ENCODE data around the gene CCSER2.
"Not testable (repeated sequence)": the region's sequence is repeated elsewhere in the genome, so short reads cannot be mapped to it uniquely, and the experiment has no call there.

CCSER2 gene

DNA sequence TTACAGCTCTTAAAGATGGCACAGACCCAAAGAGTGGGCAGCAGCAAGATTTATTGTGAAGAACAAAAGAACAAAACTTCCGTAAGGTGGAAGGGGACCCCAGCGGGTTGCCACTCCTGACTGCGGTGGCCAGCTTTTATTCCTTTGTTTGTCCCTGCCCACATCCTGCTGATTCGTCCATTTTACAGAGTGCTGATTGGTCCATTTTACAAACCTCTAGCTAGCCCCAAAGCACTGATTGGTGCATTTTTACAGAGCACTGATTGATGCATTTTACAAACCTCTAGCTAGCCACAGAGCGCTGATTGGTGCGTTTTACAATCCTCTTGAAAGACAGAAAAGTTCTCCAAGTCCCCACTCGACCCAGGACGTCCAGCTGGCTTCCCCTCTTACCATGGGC lies 16.8 kb upstream of the CCSER2 start:
- no peak for DNase-seq (ENCODE audit: low spot score)

DNA sequence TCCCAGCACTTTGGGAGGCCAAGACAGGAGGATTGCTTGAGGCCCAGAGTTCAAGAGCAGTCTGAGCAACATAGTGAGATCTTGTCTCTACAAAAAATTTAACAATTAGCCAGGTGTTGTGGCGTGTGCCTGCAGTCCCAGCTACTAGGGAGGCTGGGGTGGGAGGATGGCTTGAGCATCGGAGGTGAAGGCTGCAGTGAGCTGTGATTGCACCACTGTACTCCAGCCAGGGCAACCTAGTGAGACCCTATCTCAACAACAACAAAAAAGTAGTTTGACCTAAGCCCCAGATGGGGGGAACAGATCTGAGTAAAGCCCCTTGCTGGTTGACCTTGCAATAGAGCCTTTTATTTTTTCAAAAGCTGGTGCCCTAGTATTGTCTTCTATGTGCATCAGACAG lies 15.6 kb upstream of the CCSER2 start:
- no peak for DNase-seq (ENCODE audit: low spot score)

DNA sequence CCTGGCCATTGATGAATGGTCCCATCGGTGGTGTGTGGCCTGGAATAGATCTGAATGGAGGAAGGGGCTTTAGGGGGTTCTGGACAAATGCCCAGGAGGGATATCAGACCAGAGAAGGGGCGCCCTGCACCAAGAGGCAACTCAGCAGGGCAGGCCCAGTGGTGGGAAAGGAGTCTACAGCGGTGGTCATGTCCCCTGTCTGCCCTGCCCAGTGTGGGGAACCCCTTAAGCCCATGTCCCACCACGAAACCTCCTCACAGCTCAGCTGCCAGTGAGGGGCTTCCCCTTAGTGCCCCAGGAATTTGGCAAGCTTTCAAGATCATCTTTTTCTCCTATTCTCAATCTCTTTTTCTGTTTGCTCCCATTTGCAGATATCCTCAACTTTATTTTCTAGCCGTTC lies 14.1 kb upstream of the CCSER2 start:
- no peak for DNase-seq (ENCODE audit: low spot score)

DNA sequence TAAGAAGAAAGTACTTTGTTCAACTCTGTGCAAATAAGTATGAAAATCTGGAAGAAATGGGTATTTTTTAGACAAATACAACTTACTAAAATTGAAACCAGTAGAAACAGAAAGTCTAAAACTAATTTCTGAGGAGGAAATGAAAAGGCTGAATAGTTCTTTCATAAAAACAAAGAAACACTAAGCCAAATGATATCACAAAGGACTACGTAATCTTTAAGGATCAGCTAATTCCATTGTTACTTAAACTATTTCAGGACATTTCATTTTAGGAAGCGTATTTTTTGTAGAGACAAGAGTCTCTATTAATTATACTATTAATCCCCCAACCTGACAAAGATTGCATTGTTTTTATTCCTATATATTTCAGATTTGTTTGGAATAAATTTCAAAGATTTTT lies 11.2 kb upstream of the CCSER2 start:
- no peak for DNase-seq (ENCODE audit: low spot score)

DNA sequence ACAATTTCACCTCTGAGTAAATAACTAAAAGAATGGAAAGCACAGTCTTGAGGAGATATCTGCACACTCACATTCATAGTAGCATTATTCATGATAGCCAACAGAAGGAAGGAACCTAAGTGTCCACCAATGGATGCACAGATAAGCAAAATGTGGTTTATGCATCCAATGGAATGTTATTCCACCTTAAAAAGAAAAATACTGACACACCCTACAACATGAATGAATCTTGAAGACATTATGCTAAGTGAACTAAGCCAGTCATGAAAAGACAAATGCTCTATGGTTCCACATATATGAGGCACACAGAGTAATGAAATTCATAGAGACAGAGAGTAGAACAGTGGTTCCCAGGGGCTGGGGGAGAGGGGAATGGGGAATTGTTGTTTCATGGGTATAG lies 6.5 kb upstream of the CCSER2 start:
- no peak for DNase-seq (ENCODE audit: low spot score)

DNA sequence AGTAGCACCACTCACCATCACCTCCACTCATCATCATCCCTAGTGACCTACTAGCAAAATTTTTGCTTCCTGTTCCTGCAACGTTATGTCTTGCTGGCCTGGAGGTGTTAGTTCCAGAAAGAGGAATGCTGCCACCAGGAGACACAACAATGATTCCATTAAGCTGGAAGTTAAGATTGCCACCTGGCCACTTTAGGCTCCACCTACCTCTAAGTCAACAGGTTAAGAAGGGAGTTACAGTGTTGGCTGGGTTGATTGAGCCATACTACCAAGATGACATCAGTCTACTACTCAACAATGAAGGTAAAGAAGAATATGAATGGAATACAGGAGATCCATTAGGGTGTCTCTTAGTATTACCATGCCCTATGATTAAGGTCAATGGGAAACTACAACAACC lies 4.8 kb upstream of the CCSER2 start:
- not testable (repeated sequence) for DNase-seq (ENCODE audit: low spot score)

DNA sequence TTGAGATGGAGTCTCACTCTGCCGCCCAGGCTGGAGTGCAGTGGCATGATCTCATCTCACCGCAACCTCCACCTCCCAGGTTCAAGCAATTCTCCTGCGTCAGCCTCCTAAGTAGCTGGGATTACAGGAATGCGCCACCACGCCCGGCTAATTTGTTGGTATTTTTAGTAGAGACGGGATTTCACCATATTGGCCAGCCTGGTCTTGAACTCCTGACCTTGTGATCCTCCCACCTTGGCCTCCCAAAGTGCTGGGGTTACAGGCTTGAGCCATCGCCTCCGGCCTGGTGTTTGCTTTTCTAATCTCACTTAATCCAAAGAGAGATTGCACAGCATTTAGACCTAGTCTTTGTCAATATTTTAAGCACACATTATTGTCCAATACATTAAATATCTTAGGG lies 1.4 kb upstream of the CCSER2 start:
- DNase-seq (ENCODE audit: low spot score) = not testable (repeated sequence)

DNA sequence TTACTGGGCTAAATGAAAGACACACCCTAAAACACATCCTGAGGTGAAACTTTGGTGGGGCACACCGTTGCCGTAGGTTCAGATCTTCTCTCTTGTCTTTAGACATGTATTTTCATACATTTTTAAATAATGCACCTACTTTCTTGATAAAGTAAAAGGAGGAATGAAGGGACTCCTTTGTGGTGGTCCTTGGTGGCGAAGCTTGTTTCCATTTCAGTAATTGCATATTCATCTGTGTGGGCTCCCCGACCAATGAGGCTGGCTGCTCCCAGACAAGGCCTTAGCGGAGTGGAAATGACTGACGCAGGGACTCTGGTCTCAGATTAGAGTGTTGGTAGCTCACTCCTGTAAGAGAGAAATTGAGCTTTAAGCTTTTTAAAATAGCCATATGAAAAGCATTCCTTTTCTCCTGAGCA lies 815 bp downstream of the CCSER2 start:
- peak; percentile 56 for DNase-seq (ENCODE audit: low spot score)

DNA sequence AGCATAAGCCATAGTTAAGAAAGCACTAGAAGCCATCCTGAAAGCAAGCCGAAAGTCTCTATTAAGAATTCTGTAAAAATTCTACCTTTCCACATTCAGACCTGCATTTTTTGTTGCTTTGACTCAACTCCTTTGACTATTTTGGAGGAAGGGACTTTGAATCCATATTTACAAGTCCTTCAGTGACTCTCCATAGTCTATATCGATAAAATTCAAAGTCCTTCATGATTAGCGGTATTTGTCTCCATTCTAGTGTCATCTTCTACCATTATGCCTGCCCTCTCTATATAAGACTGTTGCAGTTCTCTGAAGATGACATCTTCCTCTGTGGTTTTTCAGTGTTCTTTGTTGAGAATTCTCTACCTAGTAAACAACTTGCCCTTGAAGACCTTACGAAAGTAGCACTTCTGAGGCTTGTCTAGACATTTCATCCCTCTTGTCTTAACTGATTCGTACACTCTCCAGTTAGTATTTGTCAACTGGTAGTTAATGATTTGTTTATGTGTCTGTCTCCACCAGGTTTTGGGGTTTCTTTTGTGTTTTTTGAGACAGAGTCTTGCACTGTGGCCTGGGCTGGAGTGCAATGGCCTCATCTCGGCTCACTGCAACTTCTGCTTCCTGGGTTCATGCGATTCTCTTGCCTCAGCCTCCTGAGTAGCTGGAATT lies 1.7 kb downstream of the CCSER2 start:
- DNase-seq (ENCODE audit: low spot score) = no peak

DNA sequence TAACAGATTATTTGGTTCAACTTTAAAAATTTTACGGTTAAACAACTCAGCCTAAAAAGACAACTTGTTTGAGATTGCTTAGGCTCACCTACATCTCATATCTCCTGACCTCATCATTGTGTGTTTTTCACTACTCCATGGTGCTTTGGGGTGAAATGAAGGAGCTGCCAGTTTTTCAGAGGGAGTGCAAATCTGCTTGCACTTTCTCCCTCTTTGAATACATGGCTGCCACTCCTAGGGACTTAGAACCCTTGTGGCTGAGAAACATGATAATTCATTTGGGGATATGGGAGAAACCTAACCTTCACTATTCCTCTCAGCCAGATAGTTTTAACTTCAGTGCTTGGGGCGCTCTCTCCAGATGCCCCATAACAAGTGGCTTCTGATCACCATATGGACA lies 2.7 kb downstream of the CCSER2 start:
- DNase-seq (ENCODE audit: low spot score) = no peak

DNA sequence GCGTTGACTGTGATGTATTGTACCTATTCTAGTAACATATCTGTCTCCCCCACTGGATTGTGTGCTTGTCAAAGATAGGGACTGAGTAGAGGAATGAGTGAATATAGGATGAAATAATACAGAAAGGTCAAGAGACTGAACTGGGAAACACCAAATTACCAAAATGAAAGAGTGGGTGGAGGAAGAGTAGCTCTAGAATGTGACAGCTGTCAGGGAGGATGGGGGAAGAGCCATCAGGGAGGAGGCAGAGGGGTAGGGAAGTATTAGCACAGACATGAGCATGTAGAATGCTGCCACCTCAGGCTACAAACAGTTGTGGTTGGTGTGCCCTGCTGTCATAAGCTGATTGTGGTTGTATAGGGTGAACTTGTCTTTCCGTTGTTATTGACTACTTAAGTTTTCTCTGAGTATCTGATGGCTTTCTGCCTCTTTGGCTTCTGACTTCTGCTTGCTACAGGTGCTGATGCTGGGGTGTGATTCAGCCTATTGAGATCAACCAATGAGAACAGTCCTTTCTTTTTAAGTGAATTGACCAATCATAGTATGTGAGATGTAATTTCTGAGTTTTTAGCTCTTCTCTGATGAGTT lies 5.6 kb downstream of the CCSER2 start:
- DNase-seq (ENCODE audit: low spot score) = no peak

DNA sequence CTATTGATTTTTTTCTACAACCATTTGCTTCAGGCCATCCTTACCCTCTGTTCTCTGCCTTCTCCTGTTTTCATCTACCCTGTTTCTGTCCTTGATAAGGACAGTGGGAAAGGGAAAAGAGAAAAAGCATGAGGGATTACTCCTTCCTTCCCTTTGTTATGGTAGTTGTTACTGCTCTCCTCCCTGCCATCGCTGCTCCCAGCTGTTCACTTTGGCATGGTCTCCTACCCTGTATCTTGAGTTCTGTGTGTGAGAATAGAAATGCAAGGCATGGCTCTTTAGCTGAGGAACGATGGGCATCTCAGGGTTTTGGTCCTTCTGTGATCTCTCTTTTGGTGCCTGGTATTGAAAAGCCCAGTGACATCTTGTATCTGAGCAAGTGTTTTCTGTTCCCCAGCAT lies 6.4 kb downstream of the CCSER2 start:
- no peak for DNase-seq (ENCODE audit: low spot score)

DNA sequence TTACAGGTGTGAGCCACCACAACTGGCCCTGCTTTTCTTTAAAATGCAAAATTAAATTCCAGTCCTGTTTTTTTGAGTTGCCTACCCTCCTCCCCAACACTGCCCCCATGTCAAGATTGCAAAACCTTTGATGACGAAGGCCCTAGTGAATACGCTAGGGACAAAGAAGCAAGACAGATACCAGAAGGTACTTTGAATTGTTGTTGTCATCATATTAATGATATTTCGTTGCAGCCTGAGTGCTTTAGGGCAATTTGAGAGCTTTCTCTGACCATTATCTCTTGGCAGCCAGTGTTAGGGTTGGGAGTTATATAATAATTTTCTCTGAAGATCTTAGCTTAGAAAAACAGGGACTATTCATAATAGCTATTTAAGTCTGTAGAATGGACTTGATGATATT lies 7.1 kb downstream of the CCSER2 start:
- DNase-seq (ENCODE audit: low spot score) = no peak

DNA sequence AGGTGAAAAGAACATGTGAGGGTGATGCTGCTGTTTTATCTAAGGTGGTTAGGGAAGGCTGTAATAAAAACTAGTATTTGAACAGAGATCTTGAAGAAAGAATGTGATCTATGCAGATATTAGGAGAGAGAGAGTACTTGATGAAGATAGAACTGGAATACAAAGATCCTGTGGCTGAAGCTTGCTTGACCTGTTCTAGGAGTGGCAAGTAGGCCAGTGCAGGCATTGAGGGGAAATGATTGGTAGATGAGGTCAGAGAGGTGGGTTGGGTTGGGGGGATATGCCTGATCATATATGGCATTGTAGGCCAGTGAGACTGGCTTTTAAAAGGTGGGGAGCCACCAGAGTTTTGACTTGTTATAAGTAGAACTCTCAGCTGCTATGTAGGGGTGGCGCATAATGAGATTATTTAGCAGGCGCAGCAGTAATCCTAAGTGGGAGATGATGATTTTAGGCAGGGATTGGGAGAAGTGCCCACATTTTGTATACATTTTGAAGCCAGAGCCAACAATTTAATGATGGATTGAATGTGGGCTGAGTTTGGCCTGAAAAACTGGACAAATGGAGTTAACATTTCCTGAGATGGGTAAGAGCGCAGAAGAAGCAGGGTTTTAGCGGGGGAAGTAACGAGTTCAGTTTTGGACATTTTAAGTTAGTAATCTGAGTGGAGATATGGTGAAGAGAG lies 8.2 kb downstream of the CCSER2 start:
- no peak for DNase-seq (ENCODE audit: low spot score)

DNA sequence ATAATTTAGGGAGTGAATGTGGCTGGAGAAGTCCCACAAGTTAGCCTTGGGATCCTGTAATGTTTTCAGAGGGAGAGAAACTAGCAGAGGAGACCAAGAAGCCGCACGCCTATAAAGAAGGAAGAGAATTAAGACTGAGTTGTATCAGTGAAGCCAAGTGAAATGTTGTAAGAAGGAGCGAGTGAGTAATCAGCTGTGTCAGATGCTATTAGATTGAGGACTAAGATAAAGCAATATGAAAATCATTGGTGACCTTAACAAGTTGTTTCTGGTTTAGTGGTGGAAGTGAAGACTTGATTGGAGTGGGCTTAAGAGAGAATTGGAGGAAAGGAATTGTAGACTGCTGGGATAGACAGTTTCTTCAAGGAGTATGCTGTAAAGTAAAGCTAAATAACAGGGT lies 8.8 kb downstream of the CCSER2 start:
- no peak for DNase-seq (ENCODE audit: low spot score)

DNA sequence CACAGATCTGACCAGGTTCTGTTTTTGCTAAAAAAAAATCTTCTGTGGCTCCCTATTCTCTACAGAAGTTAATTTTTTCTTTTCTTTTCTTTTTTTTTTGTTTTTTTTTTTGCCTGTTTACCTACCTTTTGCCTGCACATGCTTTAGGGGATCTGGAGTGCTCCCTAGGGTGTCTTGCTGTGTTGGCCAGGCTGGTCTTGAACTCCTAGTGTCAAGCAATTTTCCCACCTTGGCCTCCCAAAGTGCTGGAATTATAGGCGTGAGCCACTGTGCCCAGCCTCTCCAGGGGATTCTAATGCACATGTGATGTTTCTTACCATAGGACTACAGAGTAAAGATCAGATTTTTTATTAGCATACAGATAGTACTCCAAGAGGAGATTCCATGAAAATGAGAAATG lies 10.6 kb downstream of the CCSER2 start:
- DNase-seq (ENCODE audit: low spot score) = no peak

DNA sequence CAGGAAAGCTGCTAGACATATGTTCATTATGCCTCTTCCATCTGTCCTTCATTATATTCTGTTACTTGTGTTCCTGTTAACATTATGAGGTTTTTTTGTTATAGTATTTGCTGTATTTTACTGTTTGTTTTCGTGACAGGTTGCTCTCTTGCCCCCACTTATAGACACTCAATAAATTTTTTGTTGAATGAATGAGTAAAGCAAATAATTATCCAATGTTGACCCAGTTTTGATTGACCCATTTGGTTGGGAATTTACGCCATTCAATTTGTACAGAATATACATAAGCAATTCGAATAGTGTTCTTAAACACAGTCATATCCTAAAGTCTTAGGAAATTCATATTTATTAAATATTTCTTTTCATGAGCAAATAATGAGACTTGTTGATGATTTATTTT lies 11.8 kb downstream of the CCSER2 start:
- DNase-seq (ENCODE audit: low spot score) = no peak

DNA sequence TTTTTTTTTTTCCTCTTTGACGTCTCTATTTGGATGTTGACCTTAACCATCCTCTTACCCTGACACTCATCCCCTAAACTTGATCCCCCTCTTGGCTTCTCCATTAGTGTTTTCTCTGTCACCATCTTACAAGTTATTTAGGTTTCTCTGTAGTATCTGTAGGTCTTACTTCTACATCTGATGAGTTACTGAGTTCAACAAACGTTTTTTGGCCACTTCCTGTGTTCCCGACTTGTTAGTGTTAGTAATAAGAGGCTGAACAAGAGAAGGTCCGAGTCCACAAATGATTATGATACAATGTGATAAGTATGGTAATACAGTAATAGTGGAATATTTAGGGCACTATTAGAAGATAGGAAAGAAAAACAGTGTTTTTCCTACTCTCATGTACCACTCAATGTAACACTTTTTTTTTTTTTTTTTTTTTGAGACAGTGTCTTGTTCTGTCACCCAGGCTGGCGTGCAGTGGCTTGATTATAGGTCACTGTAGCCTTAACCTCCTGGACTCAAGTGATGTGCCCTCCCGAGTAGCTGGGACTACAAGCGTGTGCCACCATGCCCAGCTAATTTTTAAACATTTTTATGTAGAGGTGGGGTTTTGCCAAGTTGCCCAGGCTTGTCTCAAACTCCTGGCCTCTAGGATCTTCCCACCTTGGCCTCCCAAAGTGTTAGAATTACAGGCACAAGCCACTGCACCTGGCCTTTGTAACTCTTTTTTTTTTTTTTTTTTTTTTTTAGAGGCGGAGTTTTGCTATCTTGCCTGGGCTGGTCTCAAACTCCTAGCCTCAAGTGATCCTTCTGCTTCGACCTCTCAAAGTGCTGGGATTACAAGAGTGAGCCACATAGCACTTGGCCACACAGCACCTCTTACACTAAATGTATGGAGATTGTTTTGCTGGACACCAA lies 12.5 kb downstream of the CCSER2 start:
- no peak for DNase-seq (ENCODE audit: low spot score)

DNA sequence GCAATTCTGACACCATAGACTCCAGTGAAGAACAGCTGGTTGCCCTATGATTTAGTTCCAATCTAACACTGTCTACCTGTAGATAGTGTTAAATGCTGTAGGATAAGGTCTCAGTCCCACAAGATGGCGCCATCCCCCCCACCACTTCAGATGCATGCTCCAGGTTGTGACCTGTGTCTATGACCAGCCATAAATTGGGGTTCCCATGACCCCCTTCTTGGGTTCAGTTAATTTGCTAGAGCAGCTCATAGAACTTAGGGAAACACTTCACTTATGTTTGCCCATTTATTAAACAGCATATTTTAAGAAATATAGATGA lies 13.1 kb downstream of the CCSER2 start:
- DNase-seq (ENCODE audit: low spot score) = no peak

DNA sequence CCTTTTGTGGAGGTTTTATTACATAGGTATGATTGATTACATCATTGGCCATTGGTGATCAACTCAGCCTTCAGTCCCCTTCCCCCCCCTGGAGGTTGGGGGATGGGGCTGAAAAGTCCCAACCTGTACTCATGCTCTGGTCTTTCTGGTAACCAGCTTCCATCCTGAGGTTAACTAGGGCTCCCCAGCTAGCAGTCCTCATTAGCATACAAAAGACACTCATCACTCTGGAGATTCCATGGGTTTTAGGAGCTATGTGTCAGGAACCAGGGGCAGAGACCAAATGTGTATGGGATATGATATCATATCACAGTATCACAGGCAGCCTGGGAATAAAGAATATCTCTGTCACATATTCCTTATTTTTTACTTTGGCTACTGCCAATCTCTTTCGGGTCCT lies 13.6 kb downstream of the CCSER2 start:
- DNase-seq (ENCODE audit: low spot score) = no peak

DNA sequence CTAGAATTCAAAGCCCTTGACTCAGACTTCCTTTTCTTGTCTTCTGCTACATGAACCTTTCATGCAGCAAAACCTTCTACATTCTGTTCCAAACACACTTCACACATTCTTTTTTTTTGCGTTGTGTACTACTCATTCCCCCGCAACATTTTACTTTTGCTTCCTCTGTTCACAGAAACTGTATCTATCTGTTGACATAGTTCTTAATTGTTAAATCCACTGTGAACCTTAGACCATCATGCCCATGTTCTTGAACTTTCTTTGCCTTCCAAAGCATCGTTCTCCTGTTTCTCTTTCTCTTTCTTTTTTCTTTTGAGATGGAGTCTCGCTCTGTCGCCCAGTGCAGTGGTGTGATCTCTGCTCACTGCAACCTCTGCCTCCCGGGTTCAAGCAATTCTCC lies 14.2 kb downstream of the CCSER2 start:
- DNase-seq (ENCODE audit: low spot score) = no peak

DNA sequence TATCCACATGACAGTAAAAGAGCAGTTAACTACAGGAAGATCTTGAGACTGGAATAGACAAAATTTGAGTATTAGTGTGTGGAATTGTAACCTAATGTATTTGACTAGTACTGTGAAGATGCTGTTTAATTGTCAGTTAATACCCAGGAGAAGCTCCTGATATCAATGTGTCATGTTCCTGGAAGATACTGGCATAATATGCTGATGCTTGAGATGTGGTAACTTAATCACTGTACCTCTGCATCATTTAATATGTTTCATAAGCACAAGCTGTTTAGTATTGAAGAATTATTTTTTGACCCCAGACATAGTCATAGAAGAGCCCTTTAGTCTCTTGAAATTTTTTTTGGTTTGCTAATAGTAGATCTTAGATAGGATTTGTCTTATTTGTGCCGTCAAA lies 15.4 kb downstream of the CCSER2 start:
- DNase-seq (ENCODE audit: low spot score) = no peak

DNA sequence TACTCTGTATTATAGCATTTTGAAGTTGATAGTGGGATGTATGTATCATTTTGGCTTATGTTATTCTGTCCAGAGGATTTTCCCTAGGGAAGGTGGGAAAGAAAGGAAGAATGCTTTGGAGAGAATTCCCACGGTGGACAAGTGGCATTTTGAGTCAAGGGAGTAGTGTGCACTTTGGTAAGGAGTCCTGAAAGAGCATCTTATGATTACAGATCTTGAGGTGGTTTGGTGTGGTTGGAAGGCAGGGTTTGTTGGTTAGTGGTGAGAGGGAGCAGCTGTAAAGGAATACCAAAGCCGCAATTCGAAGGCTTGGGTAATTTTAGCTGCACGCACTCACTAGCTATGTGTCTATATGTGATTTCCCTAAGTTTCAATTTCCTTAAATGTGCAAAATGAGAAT lies 16.1 kb downstream of the CCSER2 start:
- DNase-seq (ENCODE audit: low spot score) = no peak

All from kidney capillary endothelial cell (primary cell).